Thoracic aorta (tissue), 2 donors: Measurements from ENCODE around the gene ECE1. TPM values are rescaled to one million over a fixed set of nuclear protein-coding genes. Genes with fewer than 3 reads are reported as not detected.

Source experiments
- ATAC-seq: fragments of 150-250 bp; one replicate; pipeline ENCODE4 v1.8.0; 2017; ENCODE audit warnings: low read depth; ENCODE audit not compliant: insufficient number of reproducible peaks, low FRiP score
- DNase-seq: peaks from one replicate; pipeline ENCODE4 v3.0.0-alpha.2; 2020; ENCODE audit warnings: low spot score
- H3K27ac ChIP-seq, 2 donors: fragments of 200-600 bp; sonication (generic); 1 replicate in 1 of 2; 2 replicates in 1 of 2; pipeline ENCODE4 v1.5.1; 2016; ENCODE audit warnings: mild to moderate bottlenecking in 2 of 2, moderate library complexity in 2 of 2
- H3K27me3 ChIP-seq: fragments of 200-600 bp; sonication (generic); replicated peaks from 2 replicates; pipeline ENCODE4 v1.6.0; 2016; ENCODE audit warnings: mild to moderate bottlenecking; ENCODE audit not compliant: insufficient read depth
- H3K36me3 ChIP-seq: fragments of 200-600 bp; sonication (generic); one replicate; pipeline ENCODE4 v1.5.1; 2016
- H3K4me1 ChIP-seq, 2 donors: fragments of 200-600 bp; sonication (generic); 1 replicate in 1 of 2; 2 replicates in 1 of 2; pipeline versions ENCODE4 v1.5.1 to v1.6.0; 2016; ENCODE audit warnings: low read depth in 2 of 2, mild to moderate bottlenecking in 1 of 2; ENCODE audit not compliant: control insufficient read depth in 1 of 2
- H3K4me3 ChIP-seq: fragments of 200-600 bp; sonication (generic); 2 replicates; pipeline ENCODE4 v1.5.1; 2016; ENCODE audit warnings: mild to moderate bottlenecking
- H3K9me3 ChIP-seq: fragments of 200-600 bp; sonication (generic); 2 replicates; pipeline ENCODE4 v1.5.1; 2016
- total RNA-seq, 2 donors: library from RNA; depleted of rRNA; stranded (reverse); fragments of >200 nt; gene quantifications; one replicate each; pipeline versions ENCODE4 v1.1.0 to v1.2.3, GENCODE V29; 2016
- TF ChIP-seq, protein P1 (sequence below): fragments of 200-600 bp; sonication (generic); IDR thresholded peaks from one replicate; pipeline ENCODE4 v1.5.1; 2019; ENCODE audit warnings: antibody characterized with exemption

ECE1 gene
- total RNA-seq, 2 donors from 2014 or later = 103 to 124 TPM

- H3K27me3 ChIP-seq = no peaks in the 10 kb centered on the region
- no peaks in the 10 kb centered on the region for H3K36me3 ChIP-seq
- H3K4me1 ChIP-seq = peaks cover 65 to 99% of the 10 kb centered on the region in 2 donors
- TF ChIP-seq, protein P1, sequence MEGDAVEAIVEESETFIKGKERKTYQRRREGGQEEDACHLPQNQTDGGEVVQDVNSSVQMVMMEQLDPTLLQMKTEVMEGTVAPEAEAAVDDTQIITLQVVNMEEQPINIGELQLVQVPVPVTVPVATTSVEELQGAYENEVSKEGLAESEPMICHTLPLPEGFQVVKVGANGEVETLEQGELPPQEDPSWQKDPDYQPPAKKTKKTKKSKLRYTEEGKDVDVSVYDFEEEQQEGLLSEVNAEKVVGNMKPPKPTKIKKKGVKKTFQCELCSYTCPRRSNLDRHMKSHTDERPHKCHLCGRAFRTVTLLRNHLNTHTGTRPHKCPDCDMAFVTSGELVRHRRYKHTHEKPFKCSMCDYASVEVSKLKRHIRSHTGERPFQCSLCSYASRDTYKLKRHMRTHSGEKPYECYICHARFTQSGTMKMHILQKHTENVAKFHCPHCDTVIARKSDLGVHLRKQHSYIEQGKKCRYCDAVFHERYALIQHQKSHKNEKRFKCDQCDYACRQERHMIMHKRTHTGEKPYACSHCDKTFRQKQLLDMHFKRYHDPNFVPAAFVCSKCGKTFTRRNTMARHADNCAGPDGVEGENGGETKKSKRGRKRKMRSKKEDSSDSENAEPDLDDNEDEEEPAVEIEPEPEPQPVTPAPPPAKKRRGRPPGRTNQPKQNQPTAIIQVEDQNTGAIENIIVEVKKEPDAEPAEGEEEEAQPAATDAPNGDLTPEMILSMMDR = peak; percentile 36
- no peaks in the 10 kb centered on the region for H3K9me3 ChIP-seq
- H3K27ac ChIP-seq = peak overlapping the region; percentile 88 to 95
- DNase-seq (no peak), ATAC-seq (no peak)
- H3K4me3 ChIP-seq = peak overlapping the region; percentile 24
These were observed 29.5 kb upstream of the ECE1 start for GRCh38 chr1:21319447-21320407.

DNA sequence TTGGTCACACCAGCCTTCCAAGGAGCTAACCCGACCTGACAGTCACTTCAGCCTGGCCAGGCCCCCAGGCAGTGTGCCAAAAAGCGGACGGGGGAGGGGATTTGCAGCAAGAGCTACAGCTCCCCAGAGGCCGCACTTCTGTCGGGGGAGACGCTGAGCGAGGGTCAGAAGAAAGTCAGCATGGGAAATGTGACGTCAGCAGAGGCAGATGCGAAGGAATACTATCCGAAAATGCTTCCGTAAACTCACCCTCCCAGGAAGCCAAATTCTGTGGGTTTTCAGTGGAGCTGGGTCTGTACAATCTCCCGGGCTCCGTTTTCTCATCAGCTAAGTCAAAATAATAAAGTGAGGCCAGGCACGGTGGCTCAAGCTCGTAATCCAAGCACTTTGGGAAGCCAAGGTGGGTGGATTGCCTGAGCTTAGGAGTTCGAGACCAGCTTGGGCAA is 28.5 kb upstream of the ECE1 start:
- DNase-seq (peak; percentile 80), ATAC-seq (no peak)
- no peaks in the 10 kb centered on the region for H3K27me3 ChIP-seq
- TF ChIP-seq, protein P1 = no peak
- H3K4me1 ChIP-seq = peaks cover 63 to 99% of the 10 kb centered on the region in 2 donors
- H3K36me3 ChIP-seq = no peaks in the 10 kb centered on the region
- peak overlapping the region; percentile 24 for H3K4me3 ChIP-seq
- peak overlapping the region; percentile 88 to 95 for H3K27ac ChIP-seq
- H3K9me3 ChIP-seq = no peaks in the 10 kb centered on the region

- H3K36me3 ChIP-seq = no peaks in the 10 kb centered on the region
- ATAC-seq (no peak), DNase-seq (no peak)
- TF ChIP-seq, protein P1 = no peak
- H3K4me1 ChIP-seq = peaks cover 62 to 99% of the 10 kb centered on the region in 2 donors
- no peaks in the 10 kb centered on the region for H3K27me3 ChIP-seq
- H3K4me3 ChIP-seq = peak overlapping the region; percentile 4
- H3K9me3 ChIP-seq = no peaks in the 10 kb centered on the region
- peak overlapping the region; percentile 88 to 95 for H3K27ac ChIP-seq
These were observed 27.9 kb upstream of the ECE1 start for GRCh38 chr1:21318057-21318713.

DNA sequence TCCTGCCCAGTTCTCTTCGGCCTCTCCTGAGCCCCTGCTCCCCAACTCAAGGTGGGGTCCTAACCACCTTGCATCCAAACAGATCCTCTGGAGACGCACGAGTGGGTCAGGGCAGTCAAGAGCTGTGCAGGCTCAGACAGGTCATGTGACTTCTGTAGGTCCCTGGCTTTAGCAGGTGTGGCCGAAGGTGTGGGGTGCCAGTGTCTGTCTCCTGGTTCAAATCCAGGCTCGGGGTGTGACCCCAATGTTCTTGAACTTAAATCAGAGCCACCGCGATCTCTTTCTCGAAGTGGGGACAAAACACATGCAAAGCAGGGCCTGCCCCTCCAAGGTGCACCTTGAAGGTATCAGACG is 27.4 kb upstream of the ECE1 start:
- no peak overlapping the region for H3K4me3 ChIP-seq
- H3K27me3 ChIP-seq = no peaks in the 10 kb centered on the region
- DNase-seq = no peak
- no peak for ATAC-seq
- H3K4me1 ChIP-seq = peaks cover 62 to 99% of the 10 kb centered on the region in 2 donors
- TF ChIP-seq, protein P1 = no peak
- no peaks in the 10 kb centered on the region for H3K36me3 ChIP-seq
- H3K9me3 ChIP-seq = no peaks in the 10 kb centered on the region
- H3K27ac ChIP-seq = peak overlapping the region; percentile 88 to 95

DNA sequence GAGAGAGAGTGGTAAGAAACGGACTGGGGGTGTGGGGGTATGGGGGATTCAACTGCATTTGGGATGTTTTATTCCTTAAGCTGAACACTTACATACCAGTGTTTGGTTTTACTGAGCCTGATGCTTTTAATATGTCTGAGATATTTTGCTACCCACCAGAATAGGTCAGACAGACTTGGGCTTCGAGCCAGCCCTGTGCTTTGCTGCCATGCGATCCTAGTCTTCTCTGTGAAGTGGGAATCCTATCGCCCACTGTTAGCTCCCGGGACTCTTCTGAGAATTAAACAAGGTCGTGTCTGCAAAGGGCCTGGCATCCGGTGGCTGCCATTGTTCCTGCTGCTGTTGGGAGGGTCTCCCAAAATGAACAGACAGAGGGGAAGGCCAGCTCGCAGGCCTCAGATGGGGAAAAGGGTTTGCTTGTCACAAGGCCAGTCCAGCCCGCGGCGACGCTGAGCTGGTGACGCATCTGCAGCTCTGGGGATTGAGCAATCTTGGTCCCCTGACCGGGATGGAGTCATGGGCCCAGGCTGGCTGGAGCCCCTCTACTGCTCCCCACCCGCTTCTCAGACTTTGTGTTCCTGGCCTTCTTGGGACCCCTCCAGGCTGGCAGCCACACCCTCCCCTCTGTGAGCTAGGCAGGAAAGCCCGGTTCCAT is 26.9 kb upstream of the ECE1 start:
- no peaks in the 10 kb centered on the region for H3K36me3 ChIP-seq
- peak; percentile 76 for DNase-seq

More for the DNA sequence above, 26.9 kb upstream of the ECE1 start:
- Histone ChIP-seq H3K4me3 (no peak overlapping the region), H3K4me1 (peaks cover 62 to 99% of the 10 kb centered on the region in 2 donors), H3K27ac (peak overlapping the region; percentile 88 to 95), H3K9me3 (no peaks in the 10 kb centered on the region), H3K27me3 (no peaks in the 10 kb centered on the region)
- peak; percentile 57 for ATAC-seq
- TF ChIP-seq, protein P1 = no peak
